SK-N-SH (cell line): ENCODE measurements around the gene MRPS7. TPM values are rescaled to one million over a fixed set of nuclear protein-coding genes. Genes with fewer than 3 reads are reported as not detected.

Experiments
- CTCF ChIA-PET: fragments of 300-600, 350-600 bp; formaldehyde crosslinking; extraction: SDS; loops from one replicate; lab custom pipeline; 2021; lab: Yijun Ruan, JAX
- POLR2A ChIA-PET: fragments of 350-600 bp; sonication (Branson Sonifier 250); formaldehyde crosslinking; extraction: SDS; loops from one replicate; lab custom pipeline; 2020; ENCODE audit warnings: antibody characterized with exemption, inconsistent platforms; lab: Yijun Ruan, JAX
- DNase-seq: peaks from one replicate; pipeline ENCODE4 v3.0.0; 2012
- H2AFZ ChIP-seq: fragments of 200-600 bp; sonication (generic); 2 replicates; pipeline ENCODE4 v1.8.1; 2016; ENCODE audit warnings: antibody characterized with exemption, mild to moderate bottlenecking, low read depth
- H3F3A ChIP-seq: fragments of 200-600 bp; sonication (generic); replicated peaks from 2 replicates; pipeline ENCODE3; 2016; ENCODE audit warnings: antibody characterized with exemption, mild to moderate bottlenecking; ENCODE audit not compliant: insufficient read depth
- H3K27ac ChIP-seq, 2 experiments: fragments of 200-500 bp in 1 of 2; fragments of 200-600 bp in 1 of 2; sonication (Bioruptor generic) in 1 of 2; sonication (generic), shearing (Covaris generic) in 1 of 2; 2 replicates each; pipeline versions ENCODE4 v1.5.1 to v1.6.1; 2014 to 2016; ENCODE audit warnings: low read depth in 2 of 2, inconsistent platforms in 1 of 2, low read length in 1 of 2, mild to moderate bottlenecking in 1 of 2, mixed read lengths in 1 of 2
- H3K27me3 ChIP-seq: fragments of 200-600 bp; sonication (generic), shearing (Covaris generic); 2 replicates; pipeline ENCODE4 v1.6.1; 2016; ENCODE audit warnings: mixed run types; ENCODE audit not compliant: insufficient read depth
- H3K36me3 ChIP-seq, 2 experiments: fragments of 200-500 bp in 1 of 2; fragments of 200-600 bp in 1 of 2; sonication (Bioruptor generic) in 1 of 2; sonication (generic) in 1 of 2; replicated peaks in 1 of 2; 2 replicates each; pipeline versions ENCODE3 to v1.5.1; 2014 to 2016; ENCODE audit warnings: low read length in 1 of 2, mild to moderate bottlenecking in 1 of 2; ENCODE audit not compliant: insufficient read depth in 2 of 2, control insufficient read depth in 1 of 2
- H3K4me1 ChIP-seq, 2 experiments: fragments of 200-500 bp in 1 of 2; fragments of 200-600 bp in 1 of 2; sonication (Bioruptor generic) in 1 of 2; sonication (generic), shearing (Covaris generic) in 1 of 2; 2 replicates each; pipeline versions ENCODE4 v1.5.1 to v1.6.1; 2014 to 2016; ENCODE audit warnings: low read depth in 1 of 2, low read length in 1 of 2, mixed run types in 1 of 2; ENCODE audit not compliant: insufficient read depth in 2 of 2, control insufficient read depth in 1 of 2
- H3K4me2 ChIP-seq: fragments of 200-600 bp; sonication (generic), shearing (Covaris generic); 2 replicates; pipeline ENCODE4 v1.6.1; 2017; ENCODE audit warnings: mixed run types
- H3K4me3 ChIP-seq, 2 experiments: fragments of 200-500 bp in 1 of 2; fragments of 200-600 bp in 1 of 2; sonication (Bioruptor generic) in 1 of 2; sonication (generic), shearing (Covaris generic) in 1 of 2; 2 replicates each; pipeline versions ENCODE4 v1.5.1 to v1.8.1; 2014 to 2016; ENCODE audit warnings: low read depth in 2 of 2, inconsistent platforms in 1 of 2, low read length in 1 of 2, mild to moderate bottlenecking in 1 of 2, mixed read lengths in 1 of 2, moderate library complexity in 1 of 2
- H3K79me2 ChIP-seq: fragments of 200-600 bp; sonication (generic); 2 replicates; pipeline ENCODE4 v1.8.1; 2017; ENCODE audit warnings: mild to moderate bottlenecking; ENCODE audit not compliant: insufficient read depth
- H3K9ac ChIP-seq: fragments of 200-600 bp; sonication (generic); 2 replicates; pipeline ENCODE4 v1.6.1; 2017; ENCODE audit warnings: mixed run types
- H3K9me2 ChIP-seq: fragments of 200-600 bp; sonication (generic); 2 replicates; pipeline ENCODE4 v1.6.1; 2017; ENCODE audit warnings: mixed run types
- H3K9me3 ChIP-seq: fragments of 200-600 bp; sonication (generic); 2 replicates; pipeline ENCODE4 v1.6.1; 2017; ENCODE audit warnings: mixed run types, mild to moderate bottlenecking, moderate library complexity
- H4K20me1 ChIP-seq: fragments of 200-600 bp; sonication (generic); 2 replicates; pipeline ENCODE4 v1.6.1; 2017; ENCODE audit warnings: mild to moderate bottlenecking, mixed run types; ENCODE audit not compliant: insufficient read depth
- CHD2 ChIP-seq: fragments of 150-350 bp; IDR thresholded peaks from 2 replicates; pipeline ENCODE4 v1.6.1; 2018; ENCODE audit warnings: low read length; ENCODE audit not compliant: partially characterized antibody
- JUND ChIP-seq: IDR thresholded peaks from 2 replicates; pipeline ENCODE4 v1.4.0; 2012
- RXRA ChIP-seq: IDR thresholded peaks from 2 replicates; pipeline ENCODE4 v1.4.0; 2012; ENCODE audit warnings: low read depth, mild to moderate bottlenecking, borderline replicate concordance
- SIN3A ChIP-seq: IDR thresholded peaks from 2 replicates; pipeline ENCODE4 v1.6.1; 2012; ENCODE audit warnings: low read depth, mild to moderate bottlenecking, low read length, moderate library complexity, borderline replicate concordance
- USF1 ChIP-seq: IDR thresholded peaks from 2 replicates; pipeline ENCODE4 v1.4.0; 2012; ENCODE audit warnings: low read depth, borderline replicate concordance
- USF2 ChIP-seq: fragments of 150-350 bp; IDR thresholded peaks from 2 replicates; pipeline ENCODE4 v1.6.1; 2017; ENCODE audit warnings: antibody characterized with exemption, low read length, low read depth, borderline replicate concordance
- YY1 ChIP-seq: IDR thresholded peaks from 2 replicates; pipeline ENCODE4 v1.4.0; 2012; ENCODE audit warnings: low read depth, mild to moderate bottlenecking
- ZBTB33 ChIP-seq: IDR thresholded peaks from 2 replicates; pipeline ENCODE4 v1.4.0; 2012; ENCODE audit warnings: low read depth, borderline replicate concordance
- WGBS: methylation state at CpG from one replicate; pipeline ENCODE4 v1.1.6; 2017; ENCODE audit warnings: low lambda C conversion rate; 5-methylcytosine and 5-hydroxymethylcytosine counted together
- polyA plus RNA-seq, 3 experiments: library from polyadenylated mRNA; depleted of rRNA; stranded (reverse); fragments of >200 nt; gene quantifications; 2 replicates each; pipeline ENCODE4 v1.2.3, GENCODE V29; 2012

MRPS7 gene
- polyA plus RNA-seq, 1 of the 3 experiments (the other 2 are of a cell fraction) = 82.8 TPM

- no peak for TF ChIP-seq USF1
- no peak for TF ChIP-seq YY1
- no peak for TF ChIP-seq RXRA
- TF ChIP-seq USF2 = no peak
- TF ChIP-seq ZBTB33 = no peak
- no peak for TF ChIP-seq JUND
- no peak for TF ChIP-seq CHD2
- no peak for TF ChIP-seq SIN3A
These were observed 46.5 kb downstream of the MRPS7 start (continued) for GRCh38 chr17:75307957-75308731.

GRCh38 chr17:75308732-75309629 is 47.3 kb downstream of the MRPS7 start:
- no peak overlapping the region for H3K9ac ChIP-seq
- no peak overlapping the region for H3K27ac ChIP-seq
- H3K36me3 ChIP-seq = no peaks in the 10 kb centered on the region
- no peaks in the 10 kb centered on the region for H4K20me1 ChIP-seq
- H3K4me1 ChIP-seq = no peaks in the 10 kb centered on the region
- no peak overlapping the region for H3K4me3 ChIP-seq
- H3K4me2 ChIP-seq = no peak overlapping the region
- no peaks in the 10 kb centered on the region for H3K9me2 ChIP-seq
- no peak for DNase-seq
- no peaks in the 10 kb centered on the region for H3K9me3 ChIP-seq
- no peaks in the 10 kb centered on the region for H3F3A ChIP-seq
- no peak for TF ChIP-seq RXRA
- CTCF ChIA-PET = interaction anchor here (0.6 to 6.2 kb wide), 8 partner anchors 9 to 106 kb away, joined by 3 to 45 read pairs (median 4); partner anchors contain the start of gene MIF4GD
- H2AFZ ChIP-seq = no peak overlapping the region
- no peaks in the 10 kb centered on the region for H3K27me3 ChIP-seq
- WGBS = 89% methylated on average over 20 of the region's 20 CpGs
- POLR2A ChIA-PET = no interaction called here
- no peaks in the 10 kb centered on the region for H3K79me2 ChIP-seq
